Peyer's patch (tissue), 4 donors: ENCODE measurements around the gene TEX51. TPM values are rescaled to one million over a fixed set of nuclear protein-coding genes. Genes with fewer than 3 reads are reported as not detected.

ENCODE experiments used
- DNase-seq, 3 donors: peaks; one replicate each; pipeline ENCODE4 v3.0.0-alpha.2; 2017 to 2019
- H3K27ac ChIP-seq, 4 donors: fragments of 200-600 bp; sonication (generic); one replicate each; pipeline ENCODE4 v1.5.1; 2016 to 2019
- H3K27me3 ChIP-seq, 2 donors: fragments of 200-600 bp; sonication (generic); one replicate each; pipeline ENCODE4 v1.5.1; 2019
- H3K36me3 ChIP-seq, 3 donors: fragments of 200-600 bp; sonication (generic); one replicate each; pipeline ENCODE4 v1.5.1; 2016 to 2019
- H3K4me1 ChIP-seq, 4 donors: fragments of 200-600 bp; sonication (generic); one replicate each; pipeline ENCODE4 v1.5.1; 2016 to 2019
- H3K4me3 ChIP-seq, 4 donors: fragments of 200-600 bp; sonication (generic); 1 replicate in 3 of 4; 2 replicates in 1 of 4; pipeline ENCODE4 v1.5.1; 2016 to 2019; ENCODE audit warnings: mild to moderate bottlenecking in 1 of 4
- H3K9me3 ChIP-seq, 4 donors: fragments of 200-600 bp; sonication (generic); one replicate each; pipeline ENCODE4 v1.5.1; 2016 to 2019; ENCODE audit warnings: mild to moderate bottlenecking in 1 of 4
- POLR2A ChIP-seq, 2 donors: fragments of 450-650 bp; IDR thresholded peaks; one replicate each; pipeline ENCODE4 v1.5.1; 2017; ENCODE audit warnings: antibody characterized with exemption in 2 of 2, mild to moderate bottlenecking in 2 of 2, moderate library complexity in 2 of 2
- total RNA-seq, 4 donors: library from RNA; depleted of rRNA; stranded (reverse); fragments of >200 nt; gene quantifications; one replicate each; pipeline ENCODE4 v1.1.0, GENCODE V29; 2016
- TF ChIP-seq, protein P1 (sequence below), 6 experiments: fragments of 450-650 bp in 4 of 6; fragments of 200-600 bp in 2 of 6; sonication (generic) in 1 of 6; IDR thresholded peaks; one replicate each; pipeline ENCODE4 v1.5.1; 2017 to 2019; ENCODE audit warnings: antibody characterized with exemption in 6 of 6, mild to moderate bottlenecking in 3 of 6, moderate library complexity in 1 of 6

The TEX51 gene
- total RNA-seq, 4 donors from 2014 or later = not detected

DNA sequence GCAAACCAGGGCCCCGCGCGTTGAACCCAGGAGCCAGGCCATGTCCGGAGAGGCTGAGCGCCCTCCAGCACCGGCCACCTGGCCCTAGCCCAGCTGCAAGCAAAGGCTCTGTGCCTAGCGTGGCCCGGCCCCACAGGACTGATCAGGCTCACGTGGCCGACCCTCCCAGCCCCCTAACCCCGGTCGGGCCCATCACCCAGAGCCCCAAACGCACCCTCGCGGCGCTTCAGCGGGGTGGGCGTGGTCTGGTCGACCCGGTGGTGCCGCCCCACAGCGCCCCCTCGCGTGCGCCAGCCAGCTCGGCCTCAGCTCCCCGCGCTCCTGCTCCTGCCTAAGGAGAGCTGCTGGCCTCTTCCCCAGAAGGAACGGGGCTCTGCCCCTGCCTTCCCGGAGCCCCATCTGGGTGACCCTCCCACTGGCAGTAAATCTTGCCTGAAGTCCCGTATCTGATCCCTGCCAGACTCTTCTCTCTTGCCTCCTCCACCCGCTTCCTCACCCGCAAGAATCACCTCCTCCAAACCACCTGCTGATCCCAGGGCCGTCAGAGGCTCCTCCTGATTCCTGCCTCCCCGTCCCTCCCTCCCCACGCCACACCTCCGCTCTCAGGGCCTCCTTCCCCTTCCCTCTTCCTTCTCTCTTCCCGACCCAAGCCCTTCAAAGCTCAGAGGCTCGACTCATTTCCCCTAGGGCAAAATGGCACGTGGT is 12.3 kb upstream of the TEX51 start:
- TF ChIP-seq POLR2A (IDR thresholded peaks at IDR 0.05) = no peak
- TF ChIP-seq, protein P1, sequence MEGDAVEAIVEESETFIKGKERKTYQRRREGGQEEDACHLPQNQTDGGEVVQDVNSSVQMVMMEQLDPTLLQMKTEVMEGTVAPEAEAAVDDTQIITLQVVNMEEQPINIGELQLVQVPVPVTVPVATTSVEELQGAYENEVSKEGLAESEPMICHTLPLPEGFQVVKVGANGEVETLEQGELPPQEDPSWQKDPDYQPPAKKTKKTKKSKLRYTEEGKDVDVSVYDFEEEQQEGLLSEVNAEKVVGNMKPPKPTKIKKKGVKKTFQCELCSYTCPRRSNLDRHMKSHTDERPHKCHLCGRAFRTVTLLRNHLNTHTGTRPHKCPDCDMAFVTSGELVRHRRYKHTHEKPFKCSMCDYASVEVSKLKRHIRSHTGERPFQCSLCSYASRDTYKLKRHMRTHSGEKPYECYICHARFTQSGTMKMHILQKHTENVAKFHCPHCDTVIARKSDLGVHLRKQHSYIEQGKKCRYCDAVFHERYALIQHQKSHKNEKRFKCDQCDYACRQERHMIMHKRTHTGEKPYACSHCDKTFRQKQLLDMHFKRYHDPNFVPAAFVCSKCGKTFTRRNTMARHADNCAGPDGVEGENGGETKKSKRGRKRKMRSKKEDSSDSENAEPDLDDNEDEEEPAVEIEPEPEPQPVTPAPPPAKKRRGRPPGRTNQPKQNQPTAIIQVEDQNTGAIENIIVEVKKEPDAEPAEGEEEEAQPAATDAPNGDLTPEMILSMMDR (IDR thresholded peaks at IDR 0.05) = peak in 5 of 6 experiments; percentile 23 to 67 (median 51)
- Histone ChIP-seq H3K4me1 (peaks cover 0 to 10% (median 2%) of the 10 kb centered on the region in 4 donors), H3K9me3 (peaks cover 0 to 9% (median 0%) of the 10 kb centered on the region in 4 donors), H3K36me3 (no peaks in the 10 kb centered on the region), H3K27ac (no peak overlapping the region), H3K27me3 (no peaks in the 10 kb centered on the region), H3K4me3 (peak overlapping the region in 2 of 4 donors; percentile 33 to 42)
- DNase-seq = peak; percentile 20 to 77 (median 68)

DNA sequence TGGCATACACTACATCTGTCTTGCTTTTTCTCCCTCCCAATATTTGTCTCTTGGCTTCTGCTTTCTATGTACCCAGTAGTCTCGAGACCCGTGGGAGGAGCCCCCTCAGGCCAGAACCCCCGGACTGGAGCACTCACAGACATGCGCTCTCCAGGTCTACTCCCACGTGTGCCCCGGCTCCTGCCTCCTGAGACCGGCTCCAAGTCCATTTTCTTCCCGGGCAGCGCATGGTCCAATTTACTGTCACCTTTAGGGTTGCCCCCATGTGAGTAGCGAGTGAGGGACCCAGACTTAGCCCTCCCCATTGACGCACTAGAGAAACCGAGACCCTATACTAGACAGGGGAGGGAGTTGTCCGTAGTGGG is 11.8 kb upstream of the TEX51 start:
- DNase-seq = peak in 1 of 3 donors; percentile 38
- H3K9me3 ChIP-seq = peaks cover 0 to 9% (median 0%) of the 10 kb centered on the region in 4 donors
- H3K4me3 ChIP-seq = no peak overlapping the region
- no peaks in the 10 kb centered on the region for H3K27me3 ChIP-seq
- H3K4me1 ChIP-seq = peaks cover 0 to 10% (median 2%) of the 10 kb centered on the region in 4 donors
- H3K36me3 ChIP-seq = no peaks in the 10 kb centered on the region
- TF ChIP-seq POLR2A (IDR thresholded peaks at IDR 0.05) = no peak
- TF ChIP-seq, protein P1 (IDR thresholded peaks at IDR 0.05) = no peak
- no peak overlapping the region for H3K27ac ChIP-seq

DNA sequence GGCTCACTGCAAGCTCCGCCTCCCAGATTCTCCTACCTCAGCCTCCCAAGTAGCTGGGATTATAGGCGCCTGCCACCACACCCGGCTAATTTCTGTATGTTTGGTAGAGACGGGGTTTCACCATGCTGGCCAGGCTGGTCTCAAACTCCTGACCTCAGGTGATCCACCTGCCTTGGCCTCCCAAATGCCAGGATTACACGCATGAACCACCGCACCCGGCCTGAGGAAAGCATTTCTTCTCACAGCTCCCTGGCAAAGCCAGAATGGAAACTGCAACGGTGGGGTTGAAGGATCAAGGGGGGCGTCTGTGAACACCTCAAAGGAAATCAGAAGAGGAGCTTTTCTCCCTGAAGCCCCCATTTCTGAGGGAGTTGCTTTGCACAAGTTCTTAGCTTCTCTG is 11.2 kb upstream of the TEX51 start:
- peak in 1 of 3 donors; percentile 22 for DNase-seq
- no peak overlapping the region for H3K27ac ChIP-seq
- H3K4me1 ChIP-seq = peaks cover 0 to 10% (median 2%) of the 10 kb centered on the region in 4 donors
- peaks cover 0 to 9% (median 0%) of the 10 kb centered on the region in 4 donors for H3K9me3 ChIP-seq
- no peaks in the 10 kb centered on the region for H3K36me3 ChIP-seq
- no peak for TF ChIP-seq POLR2A (IDR thresholded peaks at IDR 0.05)
- TF ChIP-seq, protein P1 (IDR thresholded peaks at IDR 0.05) = no peak
- H3K27me3 ChIP-seq = no peaks in the 10 kb centered on the region
- H3K4me3 ChIP-seq = no peak overlapping the region

DNA sequence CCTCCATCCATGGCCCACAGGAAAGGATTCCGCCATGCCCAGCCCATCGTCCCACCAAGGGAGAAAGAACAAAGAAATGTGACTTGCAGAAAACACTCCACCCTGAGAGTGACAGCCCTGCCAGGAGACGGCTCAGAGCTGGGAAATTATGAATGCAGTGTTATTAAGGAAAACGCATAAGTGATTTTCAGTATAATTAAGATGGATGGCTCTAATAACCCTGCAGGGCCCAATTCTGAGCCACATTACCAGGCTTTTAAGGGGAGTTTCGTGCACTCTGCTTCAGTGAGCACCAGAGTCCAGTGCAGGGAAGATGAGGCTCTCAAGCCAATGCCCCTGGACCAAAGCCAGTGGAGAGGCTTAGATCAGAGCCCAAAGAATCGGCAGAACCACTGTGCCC is 10.6 kb upstream of the TEX51 start:
- Histone ChIP-seq H3K27ac (no peak overlapping the region), H3K27me3 (no peaks in the 10 kb centered on the region), H3K9me3 (peaks cover 0 to 9% (median 0%) of the 10 kb centered on the region in 4 donors), H3K4me1 (peaks cover 0 to 10% (median 2%) of the 10 kb centered on the region in 4 donors), H3K4me3 (no peak overlapping the region), H3K36me3 (no peaks in the 10 kb centered on the region)
- TF ChIP-seq, protein P1 (IDR thresholded peaks at IDR 0.05) = no peak
- TF ChIP-seq POLR2A (IDR thresholded peaks at IDR 0.05) = no peak
- peak in 2 of 3 donors; percentile 14 to 24 for DNase-seq

DNA sequence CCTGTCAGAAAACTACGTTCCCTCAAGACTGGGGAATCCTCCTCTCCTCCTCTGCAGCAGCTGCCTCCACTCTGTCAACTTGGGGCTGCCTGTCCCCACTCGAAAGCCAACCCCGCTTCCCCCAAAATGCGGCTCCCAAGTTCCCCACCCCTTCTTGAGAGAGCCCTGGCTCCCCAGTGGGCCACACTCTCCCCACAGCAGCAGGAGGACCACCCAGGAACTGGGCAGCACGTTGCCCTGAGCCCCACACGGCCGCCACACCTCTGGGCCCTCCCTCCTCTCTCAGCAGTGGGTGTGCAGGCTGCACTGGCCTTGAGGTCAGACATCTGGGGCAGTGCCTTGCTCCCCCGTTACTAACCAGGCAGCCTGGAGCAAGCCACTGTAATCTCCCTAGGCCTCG is 9.6 kb upstream of the TEX51 start:
- H3K36me3 ChIP-seq = no peaks in the 10 kb centered on the region
- TF ChIP-seq, protein P1 (IDR thresholded peaks at IDR 0.05) = no peak
- TF ChIP-seq POLR2A (IDR thresholded peaks at IDR 0.05) = no peak
- no peaks in the 10 kb centered on the region for H3K27me3 ChIP-seq

More for the DNA sequence above, 9.6 kb upstream of the TEX51 start:
- DNase-seq = peak in 2 of 3 donors; percentile 28 to 35
- peaks cover 0 to 9% (median 0%) of the 10 kb centered on the region in 4 donors for H3K9me3 ChIP-seq
- H3K27ac ChIP-seq = no peak overlapping the region
- no peak overlapping the region for H3K4me3 ChIP-seq
- H3K4me1 ChIP-seq = peaks cover 0 to 10% (median 2%) of the 10 kb centered on the region in 4 donors
